ENCODE data around the gene ALPG. TPM values are rescaled to one million over a fixed set of nuclear protein-coding genes. Genes with fewer than 3 reads are reported as not detected.
"Not testable (repeated sequence)": the region's sequence is repeated elsewhere in the genome, so short reads cannot be mapped to it uniquely, and the experiment has no call there.

Gene ALPG
- total and polyA plus RNA-seq, 2 of the 13 experiments (the other 11 are each of a cell fraction or from before 2014, with no cell fraction given), result not detected

DNA sequence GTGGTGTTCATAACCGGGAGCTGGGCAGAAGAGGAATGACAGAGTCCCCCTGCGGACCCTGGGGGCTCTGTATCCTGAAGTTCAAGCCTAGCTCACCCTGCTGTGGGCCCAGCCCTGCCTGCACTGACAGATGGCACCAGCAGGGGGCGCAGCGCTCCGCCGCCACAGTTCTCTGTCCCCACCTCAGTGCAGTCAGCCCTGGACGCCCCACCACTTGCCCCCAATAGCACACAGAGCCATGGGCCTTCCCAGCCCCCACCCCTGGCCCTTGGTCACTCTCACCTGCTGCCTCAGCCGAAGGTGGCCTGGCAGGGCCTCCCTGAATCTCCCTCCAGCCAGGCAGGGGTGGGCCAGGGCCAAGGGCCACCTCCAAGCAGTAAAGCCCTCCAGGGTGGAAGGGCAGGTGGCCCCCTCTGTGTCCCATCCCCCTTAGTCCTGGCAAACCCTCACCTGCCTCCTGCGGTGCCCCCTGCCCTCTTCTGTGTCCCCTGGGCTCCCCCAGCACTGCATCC lies 39.7 kb downstream of the ALPG start:
- 69% methylated on average over 2 of the region's 9 CpGs for WGBS (ENCODE audit: low lambda C conversion rate)
- not testable (repeated sequence) for DNase-seq (ENCODE audit: low spot score); FAIRE-seq

GRCh38 chr2:232447091-232447620 lies 40.5 kb downstream of the ALPG start:
- WGBS (ENCODE audit: low lambda C conversion rate), result 26% methylated on average over 4 of the region's 9 CpGs
- in situ Hi-C loops (cut with HindIII; ENCODE audit: extremely low pct_ligation_motif_present, low pct_unique_long_range_greater_than_20kb), result no loop called here
- CTCF ChIA-PET (ENCODE audit: low intra/inter-chr PET ratio, low total read pairs), result interaction anchor here (0.9 kb wide), 1 partner anchor 75 kb away, joined by 3 read pairs; no protein-coding TSS in a partner anchor

More for the DNA sequence above, 39.7 kb downstream of the ALPG start:
- H3K79me2 ChIP-seq (ENCODE audit: insufficient read depth, low read length); H3K36me3 ChIP-seq (replicated peaks in 1 of 2; ENCODE audit: control insufficient read depth in 1 of 2, insufficient read depth in 2 of 2, low read length in 2 of 2); BruUV-seq (replicated peaks); H4K20me1 ChIP-seq (ENCODE audit: insufficient read depth, low read length); H3K9ac ChIP-seq (ENCODE audit: insufficient read depth, low read depth, low read length); H2AFZ ChIP-seq (ENCODE audit: low read length); in situ Hi-C loops (cut with HindIII; ENCODE audit: extremely low pct_ligation_motif_present, low pct_unique_long_range_greater_than_20kb); POLR2A ChIA-PET; H3K27ac ChIP-seq (ENCODE audit: extremely low read length, insufficient read depth, low read length); H3K4me3 ChIP-seq (replicated peaks in 1 of 3; ENCODE audit: insufficient read depth in 1 of 3, low read depth in 2 of 3, low read length in 3 of 3); H3K9me3 ChIP-seq (ENCODE audit: low read length); H3K4me2 ChIP-seq (ENCODE audit: low read depth, low read length): not testable (repeated sequence)
- TF ChIP-seq, protein P1, sequence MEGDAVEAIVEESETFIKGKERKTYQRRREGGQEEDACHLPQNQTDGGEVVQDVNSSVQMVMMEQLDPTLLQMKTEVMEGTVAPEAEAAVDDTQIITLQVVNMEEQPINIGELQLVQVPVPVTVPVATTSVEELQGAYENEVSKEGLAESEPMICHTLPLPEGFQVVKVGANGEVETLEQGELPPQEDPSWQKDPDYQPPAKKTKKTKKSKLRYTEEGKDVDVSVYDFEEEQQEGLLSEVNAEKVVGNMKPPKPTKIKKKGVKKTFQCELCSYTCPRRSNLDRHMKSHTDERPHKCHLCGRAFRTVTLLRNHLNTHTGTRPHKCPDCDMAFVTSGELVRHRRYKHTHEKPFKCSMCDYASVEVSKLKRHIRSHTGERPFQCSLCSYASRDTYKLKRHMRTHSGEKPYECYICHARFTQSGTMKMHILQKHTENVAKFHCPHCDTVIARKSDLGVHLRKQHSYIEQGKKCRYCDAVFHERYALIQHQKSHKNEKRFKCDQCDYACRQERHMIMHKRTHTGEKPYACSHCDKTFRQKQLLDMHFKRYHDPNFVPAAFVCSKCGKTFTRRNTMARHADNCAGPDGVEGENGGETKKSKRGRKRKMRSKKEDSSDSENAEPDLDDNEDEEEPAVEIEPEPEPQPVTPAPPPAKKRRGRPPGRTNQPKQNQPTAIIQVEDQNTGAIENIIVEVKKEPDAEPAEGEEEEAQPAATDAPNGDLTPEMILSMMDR (CRISPR knock-in tag; IDR thresholded peaks at IDR 0.05), result peak; percentile 63
- TF ChIP-seq STAG1 (CRISPR knock-in tag; IDR thresholded peaks at IDR 0.05) (0 out of 2 replicates have a peak, but pooled peaks have one; percentile 14), ZNF678 (CRISPR knock-in tag; IDR thresholded peaks at IDR 0.05) (0 out of 2 replicates have a peak, but pooled peaks have one; percentile 41)
- Histone ChIP-seq H3K4me1 (ENCODE audit: insufficient read depth, low read length) (peaks cover 21% of the 10 kb centered on the region), H3K27me3 (ENCODE audit: control insufficient read depth in 1 of 2, insufficient read depth in 2 of 2, low read length in 2 of 2) (peaks cover 7 to 30% of the 10 kb centered on the region in 2 experiments; a peak in 4 of 5 replicates)
- intact Hi-C loops (cut with micrococcal nuclease; ENCODE audit: unreplicated experiment), result loop anchor here (5.0 kb wide), 1 partner anchor 76 kb away; the partner anchor contains the start of gene PRSS56
- peak; percentile 45 for ATAC-seq
- CTCF ChIA-PET (ENCODE audit: low intra/inter-chr PET ratio, low total read pairs), result interaction anchor here (0.9 kb wide), 1 partner anchor 76 kb away, joined by 3 read pairs; no protein-coding TSS in a partner anchor

More at GRCh38 chr2:232447091-232447620, 40.5 kb downstream of the ALPG start:
- Histone ChIP-seq H3K27ac (ENCODE audit: extremely low read length, insufficient read depth, low read length) (no peak overlapping the region), H3K9ac (ENCODE audit: insufficient read depth, low read depth, low read length) (no peak overlapping the region), H3K9me3 (ENCODE audit: low read length) (no peaks in the 10 kb centered on the region), H3K4me2 (ENCODE audit: low read depth, low read length) (peak overlapping the region; percentile 62), H3K79me2 (ENCODE audit: insufficient read depth, low read length) (no peaks in the 10 kb centered on the region), H3K4me1 (ENCODE audit: insufficient read depth, low read length) (peaks cover 21% of the 10 kb centered on the region), H3K27me3 (ENCODE audit: control insufficient read depth in 1 of 2, insufficient read depth in 2 of 2, low read length in 2 of 2) (peaks cover 5 to 28% of the 10 kb centered on the region in 2 experiments; a peak in 4 of 5 replicates), H4K20me1 (ENCODE audit: insufficient read depth, low read length) (no peaks in the 10 kb centered on the region), H3K36me3 (replicated peaks in 1 of 2; ENCODE audit: control insufficient read depth in 1 of 2, insufficient read depth in 2 of 2, low read length in 2 of 2) (no peaks in the 10 kb centered on the region), H2AFZ (ENCODE audit: low read length) (no peak overlapping the region), H3K4me3 (replicated peaks in 1 of 3; ENCODE audit: insufficient read depth in 1 of 3, low read depth in 2 of 3, low read length in 3 of 3) (peak overlapping the region in 1 of 3 experiments; percentile 40; a peak in 1 of 6 replicates)
- intact Hi-C loops (cut with micrococcal nuclease; ENCODE audit: unreplicated experiment), result loop anchor here (5.0 kb wide), 1 partner anchor 75 kb away; the partner anchor contains the start of gene PRSS56
- ATAC-seq (no peak), FAIRE-seq (no peak), DNase-seq (ENCODE audit: low spot score) (no peak)
- no TSS peak for BruUV-seq (replicated peaks)
- POLR2A ChIA-PET, result no interaction called here
- TF ChIP-seq ZNF790 (CRISPR knock-in tag; IDR thresholded peaks at IDR 0.05; ENCODE audit: borderline replicate concordance) (no peak), RFX1 (IDR thresholded peaks at IDR 0.05) (no peak), MATR3 (CRISPR knock-in tag; IDR thresholded peaks at IDR 0.05) (no peak), TAF15 (IDR thresholded peaks at IDR 0.05; ENCODE audit: low read depth, low read length, poor library complexity, severe bottlenecking) (no peak), HBP1 (CRISPR knock-in tag; IDR thresholded peaks at IDR 0.05; ENCODE audit: low read depth) (no peak), ZSCAN12 (CRISPR knock-in tag; IDR thresholded peaks at IDR 0.05) (no peak)

All from HepG2 (cell line).